HEK293T (cell line): ENCODE measurements around the gene LGI2.

Source experiments
- ARNT ChIP-seq: fragments of 450-650 bp; IDR thresholded peaks from 2 replicates; pipeline ENCODE4 v1.6.1; 2017; ENCODE audit warnings: mild to moderate bottlenecking
- BHLHE40 ChIP-seq: fragments of 450-650 bp; IDR thresholded peaks from 2 replicates; pipeline ENCODE4 v1.6.1; 2016; ENCODE audit warnings: mild to moderate bottlenecking, moderate library complexity, borderline replicate concordance
- CTBP1 ChIP-seq: fragments of 450-650 bp; IDR thresholded peaks from 2 replicates; pipeline ENCODE4 v1.6.1; 2016; ENCODE audit warnings: borderline replicate concordance
- ELF4 ChIP-seq: fragments of 450-650 bp; IDR thresholded peaks from 2 replicates; pipeline ENCODE4 v1.6.1; 2017; ENCODE audit warnings: antibody characterized with exemption
- FOXA1 ChIP-seq: fragments of 450-650 bp; IDR thresholded peaks from 2 replicates; pipeline ENCODE4 v1.6.1; 2016; ENCODE audit warnings: mild to moderate bottlenecking
- FOXK2 ChIP-seq: fragments of 450-650 bp; IDR thresholded peaks from 2 replicates; pipeline ENCODE4 v1.6.1; 2016; ENCODE audit warnings: mild to moderate bottlenecking
- FOXM1 ChIP-seq: fragments of 450-650 bp; IDR thresholded peaks from 2 replicates; pipeline ENCODE4 v1.6.1; 2017; ENCODE audit warnings: mild to moderate bottlenecking, borderline replicate concordance
- LEF1 ChIP-seq: fragments of 450-650 bp; IDR thresholded peaks from 2 replicates; pipeline ENCODE4 v1.6.1; 2017; ENCODE audit warnings: mild to moderate bottlenecking, borderline replicate concordance
- SP1 ChIP-seq: fragments of 450-650 bp; IDR thresholded peaks from 2 replicates; pipeline ENCODE4 v1.6.1; 2017
- SUZ12 ChIP-seq: fragments of 450-650 bp; IDR thresholded peaks from 2 replicates; pipeline ENCODE4 v1.6.1; 2016; ENCODE audit warnings: mild to moderate bottlenecking
- TARDBP ChIP-seq: fragments of 450-650 bp; IDR thresholded peaks from 2 replicates; pipeline ENCODE4 v1.6.1; 2016
- ZNF384 ChIP-seq: fragments of 450-650 bp; IDR thresholded peaks from 2 replicates; pipeline ENCODE4 v1.6.1; 2016
- TF ChIP-seq, protein P1 (sequence below): fragments of 450-650 bp; IDR thresholded peaks from 2 replicates; pipeline ENCODE4 v1.6.1; 2016

DNA sequence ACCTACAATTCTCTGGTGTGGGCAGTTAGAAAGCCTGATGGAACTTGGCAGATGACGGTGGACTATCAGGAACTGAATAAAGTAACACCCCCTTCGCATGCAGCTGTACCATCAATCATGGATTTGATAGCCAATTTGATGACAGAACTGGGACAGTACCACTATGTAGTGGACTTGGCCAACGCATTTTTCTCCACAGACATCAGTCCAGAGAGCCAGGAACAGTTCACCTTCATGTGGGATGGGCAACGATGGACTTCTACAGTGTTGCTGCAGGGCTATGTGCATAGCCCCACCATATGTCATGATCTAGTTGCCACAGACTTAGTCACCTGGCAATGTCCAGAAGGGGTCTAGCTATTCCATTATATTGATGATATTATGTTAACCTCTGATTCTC is 63.4 kb downstream of the LGI2 start:
- TF ChIP-seq SP1 (no peak), SUZ12 (no peak), LEF1 (no peak), CTBP1 (no peak), TARDBP (no peak), BHLHE40 (no peak), ARNT (no peak), FOXM1 (no peak), FOXK2 (no peak), ZNF384 (no peak), ELF4 (no peak), FOXA1 (no peak)
- TF ChIP-seq, protein P1, sequence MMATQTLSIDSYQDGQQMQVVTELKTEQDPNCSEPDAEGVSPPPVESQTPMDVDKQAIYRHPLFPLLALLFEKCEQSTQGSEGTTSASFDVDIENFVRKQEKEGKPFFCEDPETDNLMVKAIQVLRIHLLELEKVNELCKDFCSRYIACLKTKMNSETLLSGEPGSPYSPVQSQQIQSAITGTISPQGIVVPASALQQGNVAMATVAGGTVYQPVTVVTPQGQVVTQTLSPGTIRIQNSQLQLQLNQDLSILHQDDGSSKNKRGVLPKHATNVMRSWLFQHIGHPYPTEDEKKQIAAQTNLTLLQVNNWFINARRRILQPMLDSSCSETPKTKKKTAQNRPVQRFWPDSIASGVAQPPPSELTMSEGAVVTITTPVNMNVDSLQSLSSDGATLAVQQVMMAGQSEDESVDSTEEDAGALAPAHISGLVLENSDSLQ: no peak
